Lower leg skin (tissue), 3 donors: Measurements from ENCODE around the gene SLC9A9.

Experiments used
- CTCF ChIP-seq, 3 donors: fragments of 450-650 bp; IDR thresholded peaks; one replicate each; pipeline ENCODE4 v1.5.1; 2016; ENCODE audit warnings: antibody characterized with exemption in 3 of 3, mild to moderate bottlenecking in 3 of 3, moderate library complexity in 2 of 3
- POLR2A ChIP-seq, 2 donors: fragments of 450-650 bp; IDR thresholded peaks; one replicate each; pipeline ENCODE4 v1.6.1; 2016 to 2017; ENCODE audit warnings: antibody characterized with exemption in 2 of 2, mild to moderate bottlenecking in 1 of 2, moderate library complexity in 1 of 2

GRCh38 chr3:143408771-143409170 is 439.5 kb downstream of the SLC9A9 start:
- no peak for TF ChIP-seq CTCF (IDR thresholded peaks at IDR 0.05)
- no peak for TF ChIP-seq POLR2A (IDR thresholded peaks at IDR 0.05)
